Neural progenitor cell (in vitro differentiated cells): ENCODE data around the gene B3GNT5.

ENCODE experiments used
- CTCF ChIP-seq: fragments of 200-600 bp; sonication (generic); IDR thresholded peaks from 2 replicates; pipeline ENCODE4 v1.5.1; 2017; ENCODE audit warnings: antibody characterized with exemption, mild to moderate bottlenecking
- EZH2 ChIP-seq: fragments of 200-600 bp; sonication (generic); IDR thresholded peaks from 2 replicates; pipeline ENCODE4 v1.6.1; 2017; ENCODE audit warnings: antibody characterized with exemption, mild to moderate bottlenecking, moderate library complexity

DNA sequence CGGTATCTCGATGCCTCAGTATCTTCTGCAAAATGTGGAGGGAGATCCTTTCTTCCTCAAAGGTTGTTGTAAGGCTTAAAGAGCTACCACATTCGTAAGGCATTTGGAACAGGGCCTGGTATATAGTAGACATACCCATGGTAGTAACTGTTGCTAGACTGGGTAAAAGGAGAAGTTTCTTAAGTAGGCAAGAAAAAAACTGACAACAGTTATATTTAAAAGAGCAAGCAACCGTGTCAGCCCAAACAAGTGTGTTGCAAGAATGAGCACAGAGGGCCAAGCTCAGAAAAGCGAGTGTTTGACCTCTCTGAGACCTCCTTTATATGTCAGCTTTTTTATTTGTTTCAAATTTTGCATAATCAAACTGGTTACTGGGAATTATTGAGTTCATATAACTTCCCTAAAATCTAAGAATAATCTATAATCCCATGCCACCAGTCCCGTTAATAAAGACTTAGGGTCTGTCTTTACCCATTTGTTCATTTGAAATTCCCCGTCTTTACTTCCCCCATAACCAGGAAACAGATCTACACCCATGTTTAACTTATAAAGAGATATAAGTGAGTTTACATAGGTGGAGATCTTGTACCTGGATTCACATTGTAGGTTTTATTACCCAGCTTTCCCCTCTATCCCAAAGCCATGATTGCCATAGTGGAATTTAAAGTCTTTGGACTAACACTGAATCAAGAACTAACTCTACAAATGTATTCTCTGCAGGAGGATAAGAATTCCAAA lies 7.3 kb downstream of the B3GNT5 start:
- TF ChIP-seq CTCF = no peak
- TF ChIP-seq EZH2 = no peak
